H1 (cell line): ENCODE measurements around the gene RSPO1. TPM values are rescaled to one million over a fixed set of nuclear protein-coding genes. Genes with fewer than 3 reads are reported as not detected.

Experiments used
- CTCF ChIA-PET: fragments of 300-600 bp; sonication (Branson Sonifier 250); formaldehyde crosslinking; loops from one replicate; lab custom pipeline; 2021; ENCODE audit not compliant: partially characterized antibody; lab: Charles Lee
- POLR2A ChIA-PET: fragments of 300-600 bp; sonication (Branson Sonifier 250); formaldehyde crosslinking; loops from one replicate; lab custom pipeline; 2021; ENCODE audit warnings: inconsistent platforms; ENCODE audit not compliant: partially characterized antibody; lab: Charles Lee
- DNase-seq, 2 experiments: peaks; one replicate each; pipeline versions ENCODE4 v3.0.0 to v3.0.0-alpha.2; 2010 to 2022; ENCODE audit warnings: low spot score in 2 of 2, low read depth in 1 of 2, mixed read lengths in 1 of 2
- FAIRE-seq: peaks from 2 replicates; lab custom pipeline; 2011; peaks lifted over from hg19 to GRCh38; lab: Jason Lieb, UNC
- H2AFZ ChIP-seq: 2 replicates; pipeline ENCODE4 v1.8.1; 2012; ENCODE audit warnings: low read length, inconsistent platforms
- H2AK5ac ChIP-seq: 2 replicates; pipeline ENCODE4 v1.6.1; 2013; ENCODE audit warnings: low read depth, low read length
- H2BK120ac ChIP-seq: replicated peaks from 2 replicates; pipeline ENCODE3; 2013; ENCODE audit warnings: low read depth, low read length, inconsistent platforms
- H2BK12ac ChIP-seq: 2 replicates; pipeline ENCODE4 v1.6.1; 2013; ENCODE audit warnings: low read depth, low read length
- H2BK15ac ChIP-seq: 2 replicates; pipeline ENCODE4 v1.6.1; 2013; ENCODE audit warnings: low read length
- H2BK20ac ChIP-seq: 2 replicates; pipeline ENCODE4 v1.6.1; 2013; ENCODE audit warnings: low read length
- H2BK5ac ChIP-seq: 2 replicates; pipeline ENCODE4 v1.6.1; 2013; ENCODE audit warnings: low read depth, low read length
- H3K14ac ChIP-seq: 2 replicates; pipeline ENCODE4 v1.6.1; 2013; ENCODE audit warnings: inconsistent platforms; ENCODE audit not compliant: insufficient read length
- H3K18ac ChIP-seq: 2 replicates; pipeline ENCODE4 v1.6.1; 2013; ENCODE audit warnings: low read length; ENCODE audit errors: extremely low read depth
- H3K23ac ChIP-seq: 2 replicates; pipeline ENCODE4 v1.6.1; 2013; ENCODE audit warnings: inconsistent platforms; ENCODE audit not compliant: insufficient read length
- H3K23me2 ChIP-seq: 2 replicates; pipeline ENCODE4 v1.6.1; 2013; ENCODE audit warnings: low read depth, low read length
- H3K27ac ChIP-seq: 2 replicates; pipeline ENCODE4 v1.6.1; 2011; ENCODE audit warnings: low read depth, low read length, inconsistent platforms
- H3K27me3 ChIP-seq, 4 experiments: replicated peaks in 1 of 4; 1 replicate in 1 of 4; 2 replicates in 3 of 4; pipeline versions ENCODE4 v1.6.1 to v1.8.1; 2011 to 2013; ENCODE audit warnings: low read length in 3 of 4, mild to moderate bottlenecking in 3 of 4, inconsistent platforms in 2 of 4, mixed read lengths in 2 of 4, moderate library complexity in 1 of 4; ENCODE audit not compliant: control insufficient read depth in 3 of 4, insufficient read depth in 3 of 4; ENCODE audit errors: extremely low read depth in 1 of 4
- H3K36me3 ChIP-seq, 4 experiments: 2 replicates each; pipeline versions ENCODE4 v1.6.1 to v1.8.1; 2011 to 2013; ENCODE audit warnings: mild to moderate bottlenecking in 4 of 4, low read length in 3 of 4, moderate library complexity in 2 of 4, control low read depth in 1 of 4, inconsistent platforms in 1 of 4; ENCODE audit not compliant: insufficient read depth in 4 of 4, control insufficient read depth in 2 of 4
- H3K4ac ChIP-seq: replicated peaks from 2 replicates; pipeline ENCODE3; 2013; ENCODE audit warnings: low read length, low read depth, mixed read lengths, inconsistent platforms; ENCODE audit not compliant: insufficient read length
- H3K4me1 ChIP-seq, 4 experiments: replicated peaks in 1 of 4; 1 replicate in 1 of 4; 2 replicates in 3 of 4; pipeline versions ENCODE4 v1.6.1 to v1.8.1; 2011 to 2013; ENCODE audit warnings: low read length in 3 of 4, inconsistent platforms in 2 of 4, mixed read lengths in 1 of 4; ENCODE audit not compliant: insufficient read depth in 4 of 4, control insufficient read depth in 3 of 4
- H3K4me2 ChIP-seq, 2 experiments: 2 replicates each; pipeline versions ENCODE4 v1.6.1 to v1.8.1; 2011 to 2013; ENCODE audit warnings: low read depth in 2 of 2, low read length in 2 of 2, control low read depth in 1 of 2, inconsistent platforms in 1 of 2, mild to moderate bottlenecking in 1 of 2; ENCODE audit not compliant: insufficient read depth in 1 of 2
- H3K4me3 ChIP-seq, 4 experiments: fragments of 200-600, 300-600 bp in 1 of 4; sonication (generic), shearing (Covaris generic), sonication (Bioruptor Twin) in 1 of 4; 2 replicates each; pipeline versions ENCODE4 v1.5.1 to v1.8.1; 2011 to 2016; ENCODE audit warnings: low read length in 4 of 4, low read depth in 3 of 4, control low read depth in 2 of 4, inconsistent platforms in 2 of 4, mild to moderate bottlenecking in 2 of 4, mixed read lengths in 1 of 4, moderate library complexity in 1 of 4; ENCODE audit not compliant: insufficient read depth in 2 of 4; ENCODE audit errors: extremely low read depth in 1 of 4
- H3K56ac ChIP-seq: replicated peaks from 2 replicates; pipeline ENCODE3; 2013; ENCODE audit warnings: low read depth, mild to moderate bottlenecking, mixed read lengths, low read length, inconsistent platforms; ENCODE audit not compliant: insufficient read length
- H3K79me1 ChIP-seq: 2 replicates; pipeline ENCODE4 v1.6.1; 2013; ENCODE audit warnings: low read depth, low read length, control low read depth
- H3K79me2 ChIP-seq, 2 experiments: 2 replicates each; pipeline versions ENCODE4 v1.6.1 to v1.8.1; 2012 to 2013; ENCODE audit warnings: low read length in 2 of 2, mild to moderate bottlenecking in 2 of 2, inconsistent platforms in 1 of 2; ENCODE audit not compliant: insufficient read depth in 2 of 2, control insufficient read depth in 1 of 2
- H3K9ac ChIP-seq, 4 experiments: replicated peaks in 1 of 4; 1 replicate in 1 of 4; 2 replicates in 3 of 4; pipeline versions ENCODE4 v1.6.1 to v1.8.1; 2011 to 2013; ENCODE audit warnings: low read depth in 3 of 4, low read length in 3 of 4, control low read depth in 2 of 4, mild to moderate bottlenecking in 2 of 4, moderate library complexity in 2 of 4, inconsistent platforms in 1 of 4; ENCODE audit errors: extremely low read depth in 1 of 4
- H3K9me3 ChIP-seq, 2 experiments: 2 replicates each; pipeline versions ENCODE4 v1.6.1 to v1.8.1; 2012 to 2013; ENCODE audit warnings: mild to moderate bottlenecking in 2 of 2, moderate library complexity in 2 of 2, control low read depth in 1 of 2, inconsistent platforms in 1 of 2, low read depth in 1 of 2, low read length in 1 of 2, mixed read lengths in 1 of 2; ENCODE audit not compliant: insufficient read depth in 2 of 2
- H4K20me1 ChIP-seq, 2 experiments: replicated peaks in 1 of 2; 2 replicates each; pipeline versions ENCODE3 to v1.8.1; 2011 to 2013; ENCODE audit warnings: inconsistent platforms in 2 of 2, low read length in 2 of 2, mild to moderate bottlenecking in 1 of 2; ENCODE audit not compliant: insufficient read depth in 2 of 2, control insufficient read depth in 1 of 2
- H4K5ac ChIP-seq: 2 replicates; pipeline ENCODE4 v1.6.1; 2013; ENCODE audit warnings: low read length, low read depth, mixed read lengths, inconsistent platforms; ENCODE audit not compliant: insufficient read length
- H4K8ac ChIP-seq: 2 replicates; pipeline ENCODE4 v1.8.0; 2013; ENCODE audit warnings: mild to moderate bottlenecking, moderate library complexity, low read length, inconsistent platforms; ENCODE audit not compliant: insufficient read depth; ENCODE audit errors: extremely low read depth
- H4K91ac ChIP-seq: replicated peaks from 2 replicates; pipeline ENCODE3; 2013; ENCODE audit warnings: low read length, mixed read lengths, inconsistent platforms; ENCODE audit not compliant: insufficient read length
- BCL11A ChIP-seq, 2 experiments: IDR thresholded peaks; one replicate each; pipeline ENCODE4 v1.6.1; 2011; ENCODE audit warnings: low read depth in 2 of 2, low read length in 2 of 2, mild to moderate bottlenecking in 2 of 2
- EP300 ChIP-seq, 2 experiments: IDR thresholded peaks; 1 replicate in 1 of 2; 2 replicates in 1 of 2; pipeline ENCODE4 v1.6.1; 2011 to 2012; ENCODE audit warnings: low read depth in 2 of 2, low read length in 2 of 2, mild to moderate bottlenecking in 2 of 2, borderline replicate concordance in 1 of 2, inconsistent platforms in 1 of 2, moderate library complexity in 1 of 2
- HDAC2 ChIP-seq, 2 experiments: fragments of 300-600 bp in 1 of 2; sonication (generic) in 1 of 2; IDR thresholded peaks; 2 replicates each; pipeline ENCODE4 v1.6.1; 2011 to 2012; ENCODE audit warnings: low read depth in 2 of 2, low read length in 2 of 2, mild to moderate bottlenecking in 2 of 2, moderate library complexity in 2 of 2, borderline replicate concordance in 1 of 2, inconsistent platforms in 1 of 2
- JUND ChIP-seq: IDR thresholded peaks from 2 replicates; pipeline ENCODE4 v1.6.1; 2011; ENCODE audit warnings: mild to moderate bottlenecking, improper control_type of control experiment, low read length
- MAX ChIP-seq: IDR thresholded peaks from 2 replicates; pipeline ENCODE4 v1.6.1; 2012; ENCODE audit warnings: inconsistent platforms
- SP4 ChIP-seq: IDR thresholded peaks from 2 replicates; pipeline ENCODE4 v1.6.1; 2012; ENCODE audit warnings: low read length, inconsistent platforms
- SUZ12 ChIP-seq: fragments of 200-600 bp; sonication (generic); IDR thresholded peaks from 2 replicates; pipeline ENCODE4 v1.6.1; 2012; ENCODE audit warnings: mild to moderate bottlenecking, inconsistent platforms, low read length, moderate library complexity, mixed read lengths
- TAF1 ChIP-seq: IDR thresholded peaks from 2 replicates; pipeline ENCODE4 v1.6.1; 2011; ENCODE audit warnings: mild to moderate bottlenecking, low read depth, low read length
- WGBS, 2 experiments: shearing (Covaris generic) in 1 of 2; methylation state at CpG; one replicate each; pipeline versions ENCODE4 v1.1.6 to v1.1.7; 2013 to 2015; ENCODE audit warnings: low lambda C conversion rate in 2 of 2, mixed read lengths in 2 of 2, inconsistent platforms in 1 of 2, low coverage in 1 of 2, missing lambda C conversion rate in 1 of 2; ENCODE audit not compliant: insufficient replicate concordance in 2 of 2, insufficient coverage in 1 of 2, insufficient read length in 1 of 2; ENCODE audit errors: extremely low coverage in 1 of 2, missing lambda C conversion rate in 1 of 2; 5-methylcytosine and 5-hydroxymethylcytosine counted together
- polyA plus RNA-seq, 7 experiments: library from polyadenylated mRNA; depleted of rRNA in 3 of 7; stranded (reverse) in 5 of 7; unstranded in 2 of 7; fragments of >200 nt in 5 of 7; fragments of 200-250 nt in 2 of 7; gene quantifications; 1 replicate in 5 of 7; 2 replicates in 1 of 7; 4 replicates in 1 of 7; pipeline versions ENCODE4 v1.2.1 to v1.2.3, GENCODE V29; 2011 to 2013; ENCODE audit warnings: missing spikeins in 2 of 7, mixed read lengths in 2 of 7
- total RNA-seq: library from RNA; stranded (reverse); fragmentation: NEBNext Ultra II Directional; extraction: Animal tissue kit (Norgen Biotek cat#: 25700); gene quantifications from 2 replicates; pipeline ENCODE4 v1.2.1, GENCODE V29; 2021
- TF ChIP-seq, protein P1 (sequence below): IDR thresholded peaks from 2 replicates; pipeline ENCODE4 v1.6.1; 2011; ENCODE audit warnings: low read length, improper control_type of control experiment

RSPO1 gene
- total and polyA plus RNA-seq, 2 of the 8 experiments (the other 6 are each of a cell fraction or from before 2014, with no cell fraction given): 0.39 TPM; not detected in 1

- no peak overlapping the region for H3K4me3 ChIP-seq
- no peak for FAIRE-seq
Observed at GRCh38 chr1:37666241-37666867, 31.7 kb upstream of the RSPO1 start.

More at GRCh38 chr1:37666241-37666867, 31.7 kb upstream of the RSPO1 start:
- Histone ChIP-seq H3K56ac (no peak overlapping the region), H2AFZ (no peak overlapping the region), H2BK12ac (no peak overlapping the region), H3K9me3 (no peaks in the 10 kb centered on the region), H3K23me2 (no peaks in the 10 kb centered on the region; the same call in none of the 2 replicates), H2AK5ac (no peak overlapping the region), H3K4ac (no peak overlapping the region), H3K27ac (no peak overlapping the region), H2BK120ac (no peak overlapping the region), H2BK15ac (no peak overlapping the region), H3K4me2 (no peak overlapping the region), H3K36me3 (no peaks in the 10 kb centered on the region), H3K79me2 (no peaks in the 10 kb centered on the region)
- WGBS, 2 experiments: 85% methylated on average over 11 of the region's 11 CpGs; no CpG with 5 or more reads in 1 of the 2 experiments
- CTCF ChIA-PET: interaction anchor here (1.0 to 3.5 kb wide), 9 partner anchors 11 to 179 kb away, joined by 3 to 16 read pairs (median 4); no protein-coding TSS in a partner anchor
- DNase-seq: no peak
- TF ChIP-seq EP300 (IDR thresholded peaks at IDR 0.05; ENCODE audit: borderline replicate concordance in 1 of 2, low read depth in 2 of 2, low read length in 2 of 2) (no peak), HDAC2 (IDR thresholded peaks at IDR 0.05; ENCODE audit: borderline replicate concordance in 1 of 2, low read depth in 2 of 2, low read length in 2 of 2) (no peak), MAX (no peak), SUZ12 (no peak), SP4 (no peak), JUND (no peak), BCL11A (IDR thresholded peaks at IDR 0.05; ENCODE audit: low read depth in 2 of 2, low read length in 2 of 2) (no peak), TAF1 (no peak)
- TF ChIP-seq, protein P1, sequence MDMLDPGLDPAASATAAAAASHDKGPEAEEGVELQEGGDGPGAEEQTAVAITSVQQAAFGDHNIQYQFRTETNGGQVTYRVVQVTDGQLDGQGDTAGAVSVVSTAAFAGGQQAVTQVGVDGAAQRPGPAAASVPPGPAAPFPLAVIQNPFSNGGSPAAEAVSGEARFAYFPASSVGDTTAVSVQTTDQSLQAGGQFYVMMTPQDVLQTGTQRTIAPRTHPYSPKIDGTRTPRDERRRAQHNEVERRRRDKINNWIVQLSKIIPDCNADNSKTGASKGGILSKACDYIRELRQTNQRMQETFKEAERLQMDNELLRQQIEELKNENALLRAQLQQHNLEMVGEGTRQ: no peak
- TF ChIP-seq, all 59 proteins: peak for 0
- Histone ChIP-seq H4K5ac (no peak overlapping the region), H3K18ac (no peak overlapping the region), H4K8ac (no peak overlapping the region), H2BK20ac (no peak overlapping the region), H3K9ac (no peak overlapping the region), H3K14ac (no peak overlapping the region), H2BK5ac (no peak overlapping the region), H3K23ac (no peak overlapping the region), H4K20me1 (no peaks in the 10 kb centered on the region), H3K4me1 (peaks cover 0 to 18% (median 13%) of the 10 kb centered on the region in 4 experiments; a peak in 6 of 7 replicates), H3K27me3 (peaks cover 0 to 2% (median 0%) of the 10 kb centered on the region in 4 experiments; a peak in 1 of 7 replicates), H4K91ac (no peak overlapping the region), H3K79me1 (no peaks in the 10 kb centered on the region)
- POLR2A ChIA-PET: interaction anchor here (0.6 to 1.1 kb wide), 2 partner anchors 10 to 141 kb away, joined by 3 read pairs; no protein-coding TSS in a partner anchor
